Mesendoderm (in vitro differentiated cells): ENCODE results near the gene NLRC5.

Experiments used
- DNase-seq: peaks from one replicate; pipeline ENCODE4 v3.0.0; 2013
- H2AK5ac ChIP-seq: 2 replicates; pipeline ENCODE4 v1.6.1; 2013; ENCODE audit warnings: low read length, inconsistent platforms
- H2BK120ac ChIP-seq: 2 replicates; pipeline ENCODE4 v1.6.1; 2013; ENCODE audit warnings: low read depth, mild to moderate bottlenecking, low read length, moderate library complexity, mixed read lengths
- H2BK15ac ChIP-seq: replicated peaks from 2 replicates; pipeline ENCODE4 v1.6.1; 2013; ENCODE audit warnings: low read depth, mild to moderate bottlenecking, moderate library complexity
- H2BK5ac ChIP-seq: 2 replicates; pipeline ENCODE4 v1.6.1; 2013; ENCODE audit warnings: low read length, inconsistent platforms
- H3K18ac ChIP-seq: 2 replicates; pipeline ENCODE4 v1.6.1; 2013; ENCODE audit warnings: mild to moderate bottlenecking, low read length, mixed read lengths
- H3K23ac ChIP-seq: one replicate; pipeline ENCODE4 v1.6.1; 2013; ENCODE audit warnings: low read length
- H3K27ac ChIP-seq: 2 replicates; pipeline ENCODE4 v1.5.1; 2013; ENCODE audit warnings: low read depth, mild to moderate bottlenecking, inconsistent platforms, low read length, moderate library complexity
- H3K27me3 ChIP-seq: 2 replicates; pipeline ENCODE4 v1.6.1; 2013; ENCODE audit warnings: low read length, control low read depth, mild to moderate bottlenecking, inconsistent platforms; ENCODE audit not compliant: insufficient read depth, poor library complexity
- H3K36me3 ChIP-seq: 2 replicates; pipeline ENCODE4 v1.6.1; 2013; ENCODE audit warnings: low read length, inconsistent platforms; ENCODE audit not compliant: control insufficient read depth, insufficient read depth
- H3K4ac ChIP-seq: one replicate; pipeline ENCODE4 v1.6.1; 2013; ENCODE audit warnings: low read depth, mild to moderate bottlenecking, low read length, moderate library complexity
- H3K4me1 ChIP-seq: 2 replicates; pipeline ENCODE4 v1.6.1; 2013; ENCODE audit warnings: low read depth, low read length, inconsistent platforms; ENCODE audit not compliant: control insufficient read depth
- H3K4me2 ChIP-seq: 2 replicates; pipeline ENCODE4 v1.6.1; 2013; ENCODE audit warnings: low read length
- H3K4me3 ChIP-seq: 2 replicates; pipeline ENCODE4 v1.5.1; 2013; ENCODE audit warnings: mild to moderate bottlenecking, low read length
- H3K56ac ChIP-seq: one replicate; pipeline ENCODE4 v1.6.1; 2013; ENCODE audit warnings: low read length
- H3K79me1 ChIP-seq: 2 replicates; pipeline ENCODE4 v1.6.1; 2013; ENCODE audit warnings: low read length, inconsistent platforms
- H3K79me2 ChIP-seq: 2 replicates; pipeline ENCODE4 v1.6.1; 2013; ENCODE audit warnings: mild to moderate bottlenecking, low read length; ENCODE audit not compliant: control insufficient read depth, insufficient read depth
- H3K9ac ChIP-seq: 2 replicates; pipeline ENCODE4 v1.6.1; 2013; ENCODE audit warnings: low read length, inconsistent platforms
- H4K5ac ChIP-seq: one replicate; pipeline ENCODE4 v1.6.1; 2013; ENCODE audit warnings: low read length
- H4K8ac ChIP-seq: one replicate; pipeline ENCODE4 v1.6.1; 2013; ENCODE audit warnings: low read depth, mild to moderate bottlenecking, control low read depth, low read length, moderate library complexity
- WGBS: extraction: QIAGEN DNeasy Blood & Tissue Kit; methylation state at CpG from one replicate; pipeline ENCODE4 v1.1.7; 2013; ENCODE audit warnings: low lambda C conversion rate, missing lambda C conversion rate; ENCODE audit not compliant: insufficient coverage; ENCODE audit errors: extremely low coverage; 5-methylcytosine and 5-hydroxymethylcytosine counted together

NLRC5 gene

GRCh38 chr16:57045694-57046381 lies 56.5 kb downstream of the NLRC5 start:
- no peaks in the 10 kb centered on the region for H3K4me1 ChIP-seq

DNA sequence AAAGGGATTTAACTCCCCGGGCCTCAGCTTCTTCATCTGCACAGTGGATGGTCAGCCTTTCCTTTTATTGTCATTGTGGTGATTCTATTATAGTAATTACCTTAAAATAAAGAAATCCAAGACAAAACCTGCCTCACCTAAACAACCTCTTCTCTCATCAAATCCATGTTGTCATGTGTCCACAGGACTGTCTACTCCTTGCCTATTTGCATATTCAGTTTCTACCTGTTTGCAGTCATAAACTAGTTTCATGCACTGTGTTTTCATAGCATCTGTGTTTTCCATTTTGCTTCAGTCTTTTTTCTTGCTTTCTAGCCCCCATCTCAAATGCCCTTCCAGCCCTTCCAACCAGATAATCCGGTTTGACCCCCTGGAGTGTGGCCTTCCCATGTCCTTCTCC lies 58.7 kb downstream of the NLRC5 start:
- DNase-seq: no peak

More at GRCh38 chr16:57045694-57046381, 56.5 kb downstream of the NLRC5 start:
- no peak overlapping the region for H4K8ac ChIP-seq
- no peak overlapping the region for H3K4ac ChIP-seq
- no peak overlapping the region for H3K4me3 ChIP-seq
- H2BK120ac ChIP-seq: no peak overlapping the region
- no peak overlapping the region for H2BK5ac ChIP-seq
- WGBS: no CpG with 5 or more reads among the region's 13 CpGs
- no peaks in the 10 kb centered on the region for H3K36me3 ChIP-seq
- H2AK5ac ChIP-seq: no peak overlapping the region
- no peaks in the 10 kb centered on the region for H3K79me2 ChIP-seq
- H3K27me3 ChIP-seq: no peaks in the 10 kb centered on the region
- no peak overlapping the region for H3K23ac ChIP-seq
- DNase-seq: peak; percentile 73
- H2BK15ac ChIP-seq: no peak overlapping the region
- H3K4me2 ChIP-seq: no peak overlapping the region
- no peaks in the 10 kb centered on the region for H3K79me1 ChIP-seq
- no peak overlapping the region for H3K9ac ChIP-seq
- H3K27ac ChIP-seq: no peak overlapping the region
- H4K5ac ChIP-seq: no peak overlapping the region
- H3K18ac ChIP-seq: no peak overlapping the region
- peak overlapping the region; percentile 10 for H3K56ac ChIP-seq

GRCh38 chr16:57049678-57050077 lies 60.3 kb downstream of the NLRC5 start:
- Histone ChIP-seq H2BK120ac (no peak overlapping the region), H3K4me2 (no peak overlapping the region), H3K18ac (no peak overlapping the region), H3K4ac (no peak overlapping the region), H2BK5ac (no peak overlapping the region), H4K8ac (no peak overlapping the region), H2BK15ac (no peak overlapping the region), H3K4me1 (no peaks in the 10 kb centered on the region), H4K5ac (no peak overlapping the region), H3K79me1 (no peaks in the 10 kb centered on the region), H3K9ac (no peak overlapping the region), H3K56ac (no peak overlapping the region), H2AK5ac (no peak overlapping the region), H3K27me3 (no peaks in the 10 kb centered on the region), H3K79me2 (no peaks in the 10 kb centered on the region), H3K27ac (no peak overlapping the region), H3K4me3 (no peak overlapping the region), H3K36me3 (no peaks in the 10 kb centered on the region), H3K23ac (no peak overlapping the region)
- WGBS: no CpG with 5 or more reads among the region's 4 CpGs
- no peak for DNase-seq

More for the DNA sequence above, 58.7 kb downstream of the NLRC5 start:
- H2BK15ac ChIP-seq: no peak overlapping the region
- no peak overlapping the region for H2BK120ac ChIP-seq
- no peak overlapping the region for H3K56ac ChIP-seq
- H4K5ac ChIP-seq: no peak overlapping the region
- no peak overlapping the region for H3K4ac ChIP-seq
- H3K27ac ChIP-seq: no peak overlapping the region
- H4K8ac ChIP-seq: no peak overlapping the region
- H3K79me1 ChIP-seq: no peaks in the 10 kb centered on the region
- no peak overlapping the region for H3K9ac ChIP-seq
- H3K4me2 ChIP-seq: no peak overlapping the region
- no peaks in the 10 kb centered on the region for H3K79me2 ChIP-seq
- H3K23ac ChIP-seq: no peak overlapping the region
- no peak overlapping the region for H2BK5ac ChIP-seq
- no CpG with 5 or more reads among the region's 2 CpGs for WGBS
- no peaks in the 10 kb centered on the region for H3K4me1 ChIP-seq
- H3K27me3 ChIP-seq: no peaks in the 10 kb centered on the region
- H2AK5ac ChIP-seq: no peak overlapping the region
- no peak overlapping the region for H3K18ac ChIP-seq
- no peak overlapping the region for H3K4me3 ChIP-seq
- H3K36me3 ChIP-seq: no peaks in the 10 kb centered on the region

- no peak overlapping the region for H2BK15ac ChIP-seq
- H4K5ac ChIP-seq: no peak overlapping the region
- H3K79me1 ChIP-seq: no peaks in the 10 kb centered on the region
- H4K8ac ChIP-seq: no peak overlapping the region
- H2AK5ac ChIP-seq: no peak overlapping the region
- H2BK120ac ChIP-seq: no peak overlapping the region
- H3K18ac ChIP-seq: no peak overlapping the region
- no peak overlapping the region for H3K4me2 ChIP-seq
- no peak overlapping the region for H2BK5ac ChIP-seq
- no peaks in the 10 kb centered on the region for H3K79me2 ChIP-seq
- no peak overlapping the region for H3K23ac ChIP-seq
- no peak overlapping the region for H3K56ac ChIP-seq
- no peaks in the 10 kb centered on the region for H3K27me3 ChIP-seq
- H3K36me3 ChIP-seq: no peaks in the 10 kb centered on the region
- WGBS: no CpG with 5 or more reads among the region's 11 CpGs
- no peak for DNase-seq
- no peak overlapping the region for H3K4me3 ChIP-seq
- H3K27ac ChIP-seq: no peak overlapping the region
- H3K9ac ChIP-seq: no peak overlapping the region
- no peak overlapping the region for H3K4ac ChIP-seq
- no peaks in the 10 kb centered on the region for H3K4me1 ChIP-seq
These were observed 62.4 kb downstream of the NLRC5 start for GRCh38 chr16:57051696-57052228.

- H3K56ac ChIP-seq: no peak overlapping the region
- no peak for DNase-seq
- H3K4ac ChIP-seq: no peak overlapping the region
- no peak overlapping the region for H2BK5ac ChIP-seq
- H2BK15ac ChIP-seq: no peak overlapping the region
- no CpG with 5 or more reads among the region's 9 CpGs for WGBS
- no peak overlapping the region for H3K18ac ChIP-seq
- H4K8ac ChIP-seq: no peak overlapping the region
- no peaks in the 10 kb centered on the region for H3K79me2 ChIP-seq
- H3K4me3 ChIP-seq: no peak overlapping the region
- H3K9ac ChIP-seq: no peak overlapping the region
- no peak overlapping the region for H2BK120ac ChIP-seq
- no peak overlapping the region for H4K5ac ChIP-seq
- no peaks in the 10 kb centered on the region for H3K4me1 ChIP-seq
- no peaks in the 10 kb centered on the region for H3K79me1 ChIP-seq
- H3K4me2 ChIP-seq: no peak overlapping the region
- no peak overlapping the region for H3K27ac ChIP-seq
- no peak overlapping the region for H2AK5ac ChIP-seq
- no peak overlapping the region for H3K23ac ChIP-seq
- H3K27me3 ChIP-seq: no peaks in the 10 kb centered on the region
- no peaks in the 10 kb centered on the region for H3K36me3 ChIP-seq
These were observed 63.8 kb downstream of the NLRC5 start for GRCh38 chr16:57053206-57053605.

GRCh38 chr16:57054338-57054737 lies 65.0 kb downstream of the NLRC5 start:
- H2BK120ac ChIP-seq: no peak overlapping the region
- H2BK5ac ChIP-seq: no peak overlapping the region
- H3K36me3 ChIP-seq: no peaks in the 10 kb centered on the region
- H3K56ac ChIP-seq: no peak overlapping the region
- DNase-seq: no peak
- H4K5ac ChIP-seq: no peak overlapping the region
- WGBS: no CpG with 5 or more reads among the region's 5 CpGs
- H2BK15ac ChIP-seq: no peak overlapping the region
- no peaks in the 10 kb centered on the region for H3K4me1 ChIP-seq
- no peak overlapping the region for H4K8ac ChIP-seq
- H3K4me2 ChIP-seq: no peak overlapping the region
- no peak overlapping the region for H2AK5ac ChIP-seq
- H3K23ac ChIP-seq: no peak overlapping the region
- H3K27ac ChIP-seq: no peak overlapping the region
- H3K79me2 ChIP-seq: no peaks in the 10 kb centered on the region
- H3K18ac ChIP-seq: no peak overlapping the region
- H3K27me3 ChIP-seq: no peaks in the 10 kb centered on the region
- H3K9ac ChIP-seq: no peak overlapping the region
- H3K4ac ChIP-seq: no peak overlapping the region
- no peak overlapping the region for H3K4me3 ChIP-seq
- no peaks in the 10 kb centered on the region for H3K79me1 ChIP-seq
